Epidermal melanocyte (primary cell): ENCODE measurements around the gene AR.

ENCODE experiments used
- DNase-seq: peaks from one replicate; pipeline ENCODE4 v3.0.0; 2011; ENCODE audit warnings: low spot score; ENCODE audit not compliant: insufficient read length

AR gene, protein sequence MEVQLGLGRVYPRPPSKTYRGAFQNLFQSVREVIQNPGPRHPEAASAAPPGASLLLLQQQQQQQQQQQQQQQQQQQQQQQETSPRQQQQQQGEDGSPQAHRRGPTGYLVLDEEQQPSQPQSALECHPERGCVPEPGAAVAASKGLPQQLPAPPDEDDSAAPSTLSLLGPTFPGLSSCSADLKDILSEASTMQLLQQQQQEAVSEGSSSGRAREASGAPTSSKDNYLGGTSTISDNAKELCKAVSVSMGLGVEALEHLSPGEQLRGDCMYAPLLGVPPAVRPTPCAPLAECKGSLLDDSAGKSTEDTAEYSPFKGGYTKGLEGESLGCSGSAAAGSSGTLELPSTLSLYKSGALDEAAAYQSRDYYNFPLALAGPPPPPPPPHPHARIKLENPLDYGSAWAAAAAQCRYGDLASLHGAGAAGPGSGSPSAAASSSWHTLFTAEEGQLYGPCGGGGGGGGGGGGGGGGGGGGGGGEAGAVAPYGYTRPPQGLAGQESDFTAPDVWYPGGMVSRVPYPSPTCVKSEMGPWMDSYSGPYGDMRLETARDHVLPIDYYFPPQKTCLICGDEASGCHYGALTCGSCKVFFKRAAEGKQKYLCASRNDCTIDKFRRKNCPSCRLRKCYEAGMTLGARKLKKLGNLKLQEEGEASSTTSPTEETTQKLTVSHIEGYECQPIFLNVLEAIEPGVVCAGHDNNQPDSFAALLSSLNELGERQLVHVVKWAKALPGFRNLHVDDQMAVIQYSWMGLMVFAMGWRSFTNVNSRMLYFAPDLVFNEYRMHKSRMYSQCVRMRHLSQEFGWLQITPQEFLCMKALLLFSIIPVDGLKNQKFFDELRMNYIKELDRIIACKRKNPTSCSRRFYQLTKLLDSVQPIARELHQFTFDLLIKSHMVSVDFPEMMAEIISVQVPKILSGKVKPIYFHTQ

GRCh38 chrX:67543818-67544217 lies at the start of gene AR:
Gene AR (plus strand): TSS chrX:67544021. CDS start chrX:67545147, 1,126 bp downstream.
- no peak for DNase-seq

GRCh38 chrX:67500617-67501016 lies 43.2 kb upstream of the AR start:
- DNase-seq = no peak

- DNase-seq = no peak
Measured at GRCh38 chrX:67503004-67503403, 40.8 kb upstream of the AR start.

DNA sequence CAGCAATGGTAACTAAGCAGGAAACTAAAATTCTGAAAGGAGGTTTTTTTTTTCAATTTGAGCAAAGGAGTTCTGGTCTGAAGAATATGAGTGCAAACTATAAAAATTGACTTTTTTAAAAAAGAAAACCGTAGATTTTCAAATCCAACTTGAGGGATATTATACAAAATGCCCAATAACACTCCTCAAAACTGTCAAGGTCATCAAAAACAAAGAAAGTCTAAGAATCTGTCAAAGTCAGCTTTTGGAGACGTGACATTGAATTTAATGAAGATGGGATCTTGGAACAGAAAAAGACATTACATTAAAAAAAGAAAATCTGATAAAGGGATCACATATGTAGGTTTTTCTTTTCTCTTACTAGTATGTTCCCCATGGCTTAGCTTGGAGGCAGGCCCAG lies 40.4 kb upstream of the AR start:
- DNase-seq = no peak

DNA sequence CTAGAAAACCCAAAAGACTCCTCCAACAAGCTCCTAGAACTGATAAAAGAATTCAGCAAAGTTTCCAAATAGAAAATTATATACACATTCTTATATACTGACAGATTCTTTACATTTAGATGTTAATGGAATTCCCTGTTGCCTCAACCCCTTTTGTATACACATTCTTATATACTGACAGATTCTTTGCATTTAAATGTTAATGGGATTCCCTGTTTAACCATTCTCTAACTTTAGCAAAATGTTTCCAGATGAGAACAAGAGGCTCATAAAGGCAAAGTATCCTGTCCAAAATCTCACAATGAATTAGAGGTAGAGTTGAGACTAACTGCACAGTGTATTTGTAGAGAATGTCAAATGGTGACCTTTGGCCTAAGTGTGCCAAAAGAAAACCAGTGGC lies 23.1 kb upstream of the AR start:
- no peak for DNase-seq

DNA sequence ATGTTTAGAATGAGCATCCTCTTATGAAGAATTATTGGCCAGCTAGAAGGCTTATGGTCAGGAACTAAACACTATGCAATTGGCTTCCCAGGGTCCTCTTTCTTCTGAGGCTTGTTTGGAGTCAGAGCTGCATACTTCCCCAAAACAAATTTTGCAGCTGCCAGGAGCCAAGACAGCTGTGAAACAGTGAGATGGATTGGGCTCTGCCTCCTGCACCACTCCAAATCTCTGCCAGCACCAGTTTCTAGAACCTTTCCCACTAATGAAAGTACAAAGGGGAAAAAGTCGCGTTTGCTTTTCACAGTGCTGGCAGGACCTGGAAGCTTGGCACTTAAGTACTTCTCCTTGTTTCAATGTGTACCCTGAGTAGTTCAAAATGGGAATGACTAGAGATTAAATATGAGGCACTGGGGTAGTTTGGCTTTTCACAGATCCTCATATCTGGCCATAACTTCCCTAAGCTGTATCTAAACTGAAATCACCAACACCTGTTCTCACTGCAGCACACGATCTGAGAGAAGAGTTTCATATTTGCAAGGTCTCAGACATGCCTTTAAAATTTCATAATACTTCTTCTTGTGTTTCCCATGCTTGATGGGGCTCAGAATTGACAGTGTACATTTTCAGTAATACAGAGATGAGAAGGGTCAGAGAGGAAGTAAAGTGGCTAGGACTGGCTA lies 20.7 kb upstream of the AR start:
- no peak for DNase-seq

DNA sequence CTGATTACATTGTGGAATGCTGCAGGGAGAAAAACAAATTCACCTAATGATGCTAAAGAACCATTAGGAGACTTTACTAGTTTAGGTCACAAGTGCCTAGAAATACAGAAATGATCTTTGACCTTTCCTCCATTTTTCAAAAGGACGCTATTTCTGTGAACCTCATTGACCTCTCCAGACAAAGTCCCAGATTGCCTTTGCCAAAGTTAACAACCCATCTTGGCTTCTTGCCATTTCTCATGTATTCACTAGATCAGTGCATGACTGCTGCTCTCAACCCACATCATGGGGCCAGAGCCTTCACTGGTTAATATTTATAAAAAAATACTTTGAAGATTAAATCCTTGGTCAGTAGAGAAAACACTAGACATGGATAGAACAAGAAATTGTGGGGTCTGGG lies 19.9 kb upstream of the AR start:
- DNase-seq = no peak

DNA sequence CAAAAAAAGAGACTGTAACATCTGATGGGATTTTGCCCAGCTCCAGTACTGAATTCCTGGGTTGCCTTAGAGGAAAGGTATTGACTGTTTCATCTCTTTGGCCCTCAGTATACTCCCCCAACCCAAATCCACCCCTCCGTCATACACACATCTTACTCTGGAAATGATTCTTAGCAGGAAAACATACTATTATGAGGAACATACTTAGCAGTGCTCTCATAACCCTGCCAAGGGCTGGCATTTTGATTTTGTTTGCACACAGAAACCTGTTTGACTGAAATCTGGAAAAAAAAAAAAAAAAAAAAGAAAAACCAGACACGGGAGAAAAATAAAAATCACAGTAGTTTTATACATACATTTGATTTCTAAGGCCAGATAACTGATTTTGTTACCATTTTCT lies 19.4 kb upstream of the AR start:
- DNase-seq = no peak

DNA sequence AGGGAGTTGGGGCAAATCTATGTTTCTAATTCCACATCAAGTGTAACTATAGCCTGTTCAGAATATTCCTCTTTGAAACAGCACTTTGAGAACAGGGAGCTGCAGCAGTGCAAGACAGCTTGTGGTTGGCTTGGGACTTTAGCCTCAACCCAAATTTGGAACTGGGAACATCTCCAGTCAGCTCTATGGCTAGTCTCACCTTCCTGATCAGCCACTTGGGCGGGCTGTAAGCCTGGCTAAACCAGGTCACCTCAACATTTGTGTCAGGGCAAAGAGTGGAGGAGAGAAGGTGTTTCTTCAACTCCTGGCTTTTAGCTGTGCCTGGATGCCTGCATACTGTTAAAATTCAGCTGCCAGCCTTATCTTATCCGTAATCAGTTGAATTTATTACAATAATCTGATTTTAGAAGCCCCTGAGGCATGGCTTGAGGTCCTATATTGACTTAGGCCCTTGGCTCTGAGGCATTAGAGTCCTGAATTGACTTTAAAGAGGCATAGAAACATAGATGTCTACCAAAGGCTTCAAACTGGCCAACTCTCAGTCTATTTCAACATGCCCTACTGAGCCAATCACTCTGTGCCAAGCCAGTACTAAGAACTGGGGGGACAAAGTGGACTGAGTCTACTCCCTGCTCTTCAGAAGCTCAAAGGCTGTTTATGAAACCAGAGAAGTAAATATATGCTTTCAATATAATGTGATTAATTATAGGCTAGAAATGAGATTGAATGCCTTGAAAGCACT lies 18.7 kb upstream of the AR start:
- no peak for DNase-seq

- no peak for DNase-seq
Measured at GRCh38 chrX:67536564-67536963, 7.3 kb upstream of the AR start.

GRCh38 chrX:67538383-67538782 lies 5.4 kb upstream of the AR start:
- DNase-seq = no peak

DNA sequence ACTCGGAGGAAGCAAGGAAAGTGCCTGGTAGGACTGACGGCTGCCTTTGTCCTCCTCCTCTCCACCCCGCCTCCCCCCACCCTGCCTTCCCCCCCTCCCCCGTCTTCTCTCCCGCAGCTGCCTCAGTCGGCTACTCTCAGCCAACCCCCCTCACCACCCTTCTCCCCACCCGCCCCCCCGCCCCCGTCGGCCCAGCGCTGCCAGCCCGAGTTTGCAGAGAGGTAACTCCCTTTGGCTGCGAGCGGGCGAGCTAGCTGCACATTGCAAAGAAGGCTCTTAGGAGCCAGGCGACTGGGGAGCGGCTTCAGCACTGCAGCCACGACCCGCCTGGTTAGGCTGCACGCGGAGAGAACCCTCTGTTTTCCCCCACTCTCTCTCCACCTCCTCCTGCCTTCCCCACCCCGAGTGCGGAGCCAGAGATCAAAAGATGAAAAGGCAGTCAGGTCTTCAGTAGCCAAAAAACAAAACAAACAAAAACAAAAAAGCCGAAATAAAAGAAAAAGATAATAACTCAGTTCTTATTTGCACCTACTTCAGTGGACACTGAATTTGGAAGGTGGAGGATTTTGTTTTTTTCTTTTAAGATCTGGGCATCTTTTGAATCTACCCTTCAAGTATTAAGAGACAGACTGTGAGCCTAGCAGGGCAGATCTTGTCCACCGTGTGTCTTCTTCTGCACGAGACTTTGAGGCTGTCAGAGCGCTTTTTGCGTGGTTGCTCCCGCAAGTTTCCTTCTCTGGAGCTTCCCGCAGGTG lies 637 bp downstream of the AR start:
- DNase-seq = no peak

GRCh38 chrX:67545036-67545821 lies 1.4 kb downstream of the AR start:
- no peak for DNase-seq

- no peak for DNase-seq
Measured at GRCh38 chrX:67545893-67546495, 2.2 kb downstream of the AR start.

GRCh38 chrX:67546496-67547423 lies 2.9 kb downstream of the AR start:
- DNase-seq = no peak

DNA sequence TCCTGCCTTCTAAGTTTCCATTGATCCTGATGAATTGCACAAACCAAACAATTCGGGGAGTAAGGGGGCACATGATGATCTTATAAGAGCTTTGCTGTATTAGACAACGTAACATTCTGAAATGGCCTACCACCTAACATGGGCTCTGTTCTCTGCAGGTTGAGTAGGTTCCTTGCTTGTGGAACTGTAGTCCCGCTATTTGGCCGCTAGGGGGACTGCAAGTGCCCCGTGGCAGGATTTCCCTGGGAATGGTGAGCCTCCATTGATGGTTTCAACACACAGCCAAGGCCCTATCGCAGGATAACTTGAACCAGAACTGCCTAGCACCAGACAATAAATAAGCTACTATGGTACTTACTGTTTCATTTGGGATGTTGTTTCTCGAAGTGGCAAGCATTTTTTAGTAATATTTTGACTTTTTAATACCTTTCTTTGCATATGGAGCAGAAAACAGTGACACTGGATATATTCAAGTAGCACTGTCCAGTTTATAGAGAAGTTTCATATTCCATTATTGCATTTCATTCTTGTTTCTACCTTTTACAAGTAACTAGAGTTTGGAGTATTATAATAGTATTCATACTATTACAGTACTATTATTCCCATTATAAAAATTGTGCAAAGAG lies 11.9 kb downstream of the AR start:
- no peak for DNase-seq

GRCh38 chrX:67558267-67558666 lies 14.4 kb downstream of the AR start:
- DNase-seq = no peak
